HepG2 (cell line): ENCODE results near the gene KCNQ1OT1. TPM values are rescaled to one million over a fixed set of nuclear protein-coding genes. Genes with fewer than 3 reads are reported as not detected.

Experiments
- ATAC-seq: fragments of 200-7000 bp; cut with Tn5 transposase; 3 replicates; pipeline ENCODE4 v1.9.1; 2020; ENCODE audit warnings: mild to moderate bottlenecking, moderate library complexity
- BruUV-seq: library from RNA; stranded (reverse); fragments of 400-500 nt; replicated peaks from 2 replicates; lab custom pipeline; 2021; lab: Mats Ljungman, UMichigan
- CTCF ChIA-PET: fragments of 300-600 bp; formaldehyde crosslinking; extraction: SDS; loops from one replicate; lab custom pipeline; 2021; ENCODE audit warnings: low total read pairs, inconsistent platforms, low intra/inter-chr PET ratio; lab: Yijun Ruan, JAX
- POLR2A ChIA-PET: fragments of 350-600 bp; sonication (Branson Sonifier 250); formaldehyde crosslinking; loops from one replicate; lab custom pipeline; 2020; ENCODE audit warnings: antibody characterized with exemption, inconsistent platforms; lab: Yijun Ruan, JAX
- DNase-seq: peaks from one replicate; pipeline ENCODE4 v3.0.0-alpha.2; 2015; ENCODE audit warnings: low spot score
- FAIRE-seq: peaks from 3 replicates; lab custom pipeline; 2011; peaks lifted over from hg19 to GRCh38; lab: Jason Lieb, UNC
- H2AFZ ChIP-seq: one replicate; pipeline ENCODE4 v1.6.1; 2011; ENCODE audit warnings: low read length, inconsistent platforms
- H3K27ac ChIP-seq: fragments of 300-600 bp; 3 replicates; pipeline ENCODE4 v1.8.0; 2011; ENCODE audit warnings: mixed run types, mild to moderate bottlenecking, mixed read lengths, low read length, inconsistent platforms; ENCODE audit not compliant: insufficient read depth; ENCODE audit errors: extremely low read length
- H3K27me3 ChIP-seq, 2 experiments: fragments of 200-600 bp in 1 of 2; 2 replicates in 1 of 2; 3 replicates in 1 of 2; pipeline versions ENCODE4 v1.6.0 to v1.8.0; 2011; ENCODE audit warnings: low read length in 2 of 2, mild to moderate bottlenecking in 2 of 2, moderate library complexity in 2 of 2, inconsistent platforms in 1 of 2; ENCODE audit not compliant: insufficient read depth in 2 of 2, control insufficient read depth in 1 of 2
- H3K36me3 ChIP-seq, 2 experiments: fragments of 200-600 bp in 1 of 2; replicated peaks in 1 of 2; 2 replicates in 1 of 2; 3 replicates in 1 of 2; pipeline versions ENCODE4 v1.5.1 to v1.8.0; 2011; ENCODE audit warnings: low read length in 2 of 2, inconsistent platforms in 1 of 2; ENCODE audit not compliant: insufficient read depth in 2 of 2, control insufficient read depth in 1 of 2
- H3K4me1 ChIP-seq: 2 replicates; pipeline ENCODE4 v1.5.1; 2012; ENCODE audit warnings: low read length, inconsistent platforms; ENCODE audit not compliant: insufficient read depth
- H3K4me2 ChIP-seq: 2 replicates; pipeline ENCODE4 v1.6.0; 2011; ENCODE audit warnings: low read depth, low read length, inconsistent platforms
- H3K4me3 ChIP-seq, 3 experiments: fragments of 200-600 bp in 1 of 3; sonication (generic), shearing (Covaris generic) in 1 of 3; replicated peaks in 1 of 3; 2 replicates each; pipeline ENCODE4 v1.5.1; 2011 to 2016; ENCODE audit warnings: low read length in 3 of 3, inconsistent platforms in 2 of 3, low read depth in 2 of 3, mild to moderate bottlenecking in 2 of 3, control low read depth in 1 of 3, mixed read lengths in 1 of 3; ENCODE audit not compliant: insufficient read depth in 1 of 3
- H3K79me2 ChIP-seq: one replicate; pipeline ENCODE4 v1.6.1; 2011; ENCODE audit warnings: low read length, inconsistent platforms; ENCODE audit not compliant: insufficient read depth
- H3K9ac ChIP-seq: 2 replicates; pipeline ENCODE4 v1.6.0; 2011; ENCODE audit warnings: mild to moderate bottlenecking, low read depth, low read length, inconsistent platforms; ENCODE audit not compliant: insufficient read depth
- H3K9me3 ChIP-seq: 2 replicates; pipeline ENCODE4 v1.5.1; 2012; ENCODE audit warnings: mild to moderate bottlenecking, low read length
- H4K20me1 ChIP-seq: 2 replicates; pipeline ENCODE4 v1.6.0; 2011; ENCODE audit warnings: inconsistent platforms, mild to moderate bottlenecking, low read length, moderate library complexity; ENCODE audit not compliant: insufficient read depth
- CHD4 ChIP-seq: fragments of 200-600 bp; sonication (generic); IDR thresholded peaks from 2 replicates; pipeline ENCODE4 v1.7.0; 2017; ENCODE audit warnings: mild to moderate bottlenecking, low read length, borderline replicate concordance
- HHEX ChIP-seq: IDR thresholded peaks from 2 replicates; pipeline ENCODE4 v1.6.1; 2016; ENCODE audit warnings: control low read depth
- PHF8 ChIP-seq: sonication (generic); formaldehyde crosslinking; IDR thresholded peaks from 2 replicates; pipeline ENCODE4 v1.5.0; 2020; ENCODE audit warnings: missing genetic modification reagents
- RBFOX2 ChIP-seq: fragments of 200-400 bp; formaldehyde crosslinking; IDR thresholded peaks from 2 replicates; pipeline ENCODE4 v1.6.1; 2017; ENCODE audit warnings: low read depth, mild to moderate bottlenecking, low read length
- SAP130 ChIP-seq: IDR thresholded peaks from 2 replicates; pipeline ENCODE4 v1.6.1; 2016; ENCODE audit warnings: low read depth
- TBX2 ChIP-seq: sonication (generic); formaldehyde crosslinking; IDR thresholded peaks from 2 replicates; pipeline ENCODE4 v1.5.0; 2020; ENCODE audit warnings: missing genetic modification reagents, mild to moderate bottlenecking, borderline replicate concordance
- ZFYVE20 ChIP-seq: sonication (generic); formaldehyde crosslinking; IDR thresholded peaks from 2 replicates; pipeline ENCODE4 v1.8.0; 2023; ENCODE audit warnings: low read depth, mild to moderate bottlenecking, moderate library complexity, missing genetic modification reagents, borderline replicate concordance
- ZNF17 ChIP-seq: sonication (generic); formaldehyde crosslinking; IDR thresholded peaks from 2 replicates; pipeline ENCODE4 v1.5.0; 2020; ENCODE audit warnings: mild to moderate bottlenecking, missing genetic modification reagents
- ZNF343 ChIP-seq: sonication (generic); formaldehyde crosslinking; IDR thresholded peaks from 2 replicates; pipeline ENCODE4 v1.4.0; 2020; ENCODE audit warnings: mild to moderate bottlenecking, missing genetic modification reagents
- ZNF510 ChIP-seq: sonication (generic); formaldehyde crosslinking; IDR thresholded peaks from 2 replicates; pipeline ENCODE4 v1.4.0; 2020; ENCODE audit warnings: low read depth, mild to moderate bottlenecking, missing genetic modification reagents
- WGBS: methylation state at CpG from one replicate; pipeline ENCODE4 v1.1.6; 2017; ENCODE audit warnings: low lambda C conversion rate; 5-methylcytosine and 5-hydroxymethylcytosine counted together
- in situ Hi-C: cut with HindIII; loops from 2 replicates; pipeline ENCODE4 v1.10.0; 2017; ENCODE audit warnings: low pct_unique_long_range_greater_than_20kb; ENCODE audit not compliant: extremely low pct_ligation_motif_present
- intact Hi-C: fragments of 100-400 bp; cut with micrococcal nuclease; formaldehyde crosslinking; loops from one replicate; pipeline ENCODE4 v1.10.0; 2022; ENCODE audit not compliant: unreplicated experiment
- polyA plus RNA-seq, 8 experiments: library from polyadenylated mRNA; depleted of rRNA in 3 of 8; stranded (reverse) in 7 of 8; unstranded in 1 of 8; fragments of >200 nt; fragmentation: Illumina TruSeq in 4 of 8; extraction: Trizol in 4 of 8; gene quantifications; 2 replicates each; pipeline versions ENCODE4 v1.2.1 to v1.2.3, GENCODE V29; 2011 to 2016; ENCODE audit warnings: low read depth in 4 of 8, missing spikeins in 1 of 8, mixed read lengths in 1 of 8; ENCODE audit not compliant: insufficient read depth in 1 of 8
- total RNA-seq, 5 experiments: library from RNA; depleted of rRNA; stranded (reverse); fragments of >200 nt; fragmentation: Illumina TruSeq; extraction: Trizol; gene quantifications; 2 replicates each; pipeline ENCODE4 v1.2.3, GENCODE V29; 2016; ENCODE audit warnings: low read depth in 1 of 5
- TF ChIP-seq, protein P1 (sequence below), 2 experiments: sonication (generic) in 1 of 2; formaldehyde crosslinking in 1 of 2; IDR thresholded peaks; 2 replicates each; pipeline versions ENCODE4 v1.4.0 to v1.6.1; 2016 to 2020; ENCODE audit warnings: borderline replicate concordance in 1 of 2, low read depth in 1 of 2, mild to moderate bottlenecking in 1 of 2, missing genetic modification reagents in 1 of 2
- TF ChIP-seq, protein P2 (sequence below): sonication (generic); formaldehyde crosslinking; IDR thresholded peaks from 2 replicates; pipeline ENCODE4 v1.4.0; 2020; ENCODE audit warnings: missing genetic modification reagents

The KCNQ1OT1 gene
- total and polyA plus RNA-seq, 2 of the 13 experiments (the other 11 are each of a cell fraction or from before 2014, with no cell fraction given), result 1.3 to 18.9 TPM

DNA sequence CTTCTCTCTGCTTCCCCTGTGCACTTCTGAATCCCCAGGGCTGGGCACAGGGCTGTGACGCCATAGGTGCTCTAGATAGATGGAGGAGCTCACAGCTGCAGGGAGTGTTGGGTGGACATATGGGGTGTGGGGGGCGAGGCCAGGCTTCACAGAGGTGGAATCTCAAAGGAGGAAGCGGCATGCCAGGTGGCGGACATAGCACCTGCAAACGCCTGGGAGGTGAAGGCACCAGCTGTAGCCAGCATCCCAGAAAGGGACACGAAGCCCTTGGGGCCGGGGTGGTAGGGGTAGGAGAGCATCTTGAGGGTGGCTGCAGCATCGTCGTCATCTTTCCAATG lies 14.6 kb upstream of the KCNQ1OT1 start:
- no peaks in the 10 kb centered on the region for H4K20me1 ChIP-seq
- in situ Hi-C loops, result no loop called here
- no peak overlapping the region for H2AFZ ChIP-seq

DNA sequence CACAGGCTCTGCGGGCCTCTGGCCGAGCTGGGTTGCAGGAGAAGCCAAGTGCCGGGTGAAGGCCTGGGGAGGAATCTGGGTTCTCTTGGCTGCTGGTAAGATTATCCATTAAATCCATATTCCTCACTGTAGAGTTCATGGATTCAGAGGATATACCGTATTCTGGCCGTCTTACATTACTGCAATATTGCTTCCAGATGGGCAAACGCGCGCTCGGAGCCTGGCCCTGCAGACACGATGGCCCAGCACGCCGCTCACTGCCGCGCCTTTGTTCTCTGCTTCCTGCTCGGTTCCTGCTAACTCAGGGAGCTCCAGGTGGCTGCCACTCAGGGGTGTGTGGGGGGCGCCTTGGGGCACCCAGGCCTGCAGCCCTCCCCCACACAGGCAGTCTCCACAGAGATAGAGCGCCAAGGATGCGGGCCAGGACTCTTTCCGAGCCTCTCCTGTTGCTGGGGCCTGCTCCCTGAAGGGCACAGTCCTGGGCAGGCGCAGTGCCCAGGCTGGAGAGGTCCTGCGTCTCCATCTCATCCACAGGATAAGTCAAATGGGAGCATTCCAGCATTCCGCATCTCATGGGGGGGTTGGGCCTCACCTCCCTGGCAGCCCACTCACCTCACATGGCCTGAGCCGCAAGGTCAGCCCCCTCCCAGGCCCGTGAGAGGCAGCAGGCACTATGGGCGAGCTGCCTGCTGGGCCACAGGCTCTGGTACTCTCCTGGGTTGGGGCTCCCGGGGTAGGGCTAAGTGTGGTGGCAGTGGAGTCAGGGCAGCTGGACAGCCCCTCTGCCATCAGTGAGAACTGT lies 14.1 kb upstream of the KCNQ1OT1 start:
- H3K27me3 ChIP-seq, result peaks cover 19 to 78% of the 10 kb centered on the region in 2 experiments
- in situ Hi-C loops, result no loop called here
- H3K79me2 ChIP-seq, result no peaks in the 10 kb centered on the region
- no peak overlapping the region for H2AFZ ChIP-seq
- FAIRE-seq, result no peak
- no peaks in the 10 kb centered on the region for H4K20me1 ChIP-seq
- H3K4me1 ChIP-seq, result peaks cover 14% of the 10 kb centered on the region
- no peak for ATAC-seq
- POLR2A ChIA-PET, result interaction anchor here (1.0 to 1.8 kb wide), 2 partner anchors 14 to 17 kb away, joined by 3 to 6 read pairs; partner anchors contain the start of gene KCNQ1OT1
- no peaks in the 10 kb centered on the region for H3K36me3 ChIP-seq
- 61% methylated on average over 21 of the region's 26 CpGs for WGBS
- DNase-seq, result no peak
- H3K9me3 ChIP-seq, result peaks cover 11% of the 10 kb centered on the region
- no peak overlapping the region for H3K4me2 ChIP-seq
- no peak overlapping the region for H3K9ac ChIP-seq
- intact Hi-C loops, result no loop called here
- no peak overlapping the region for H3K4me3 ChIP-seq
- CTCF ChIA-PET, result no interaction called here
- H3K27ac ChIP-seq, result no peak overlapping the region
- no TSS peak for BruUV-seq
- no peak for TF ChIP-seq ZNF343 (CRISPR knock-in tag)
- TF ChIP-seq PHF8 (CRISPR knock-in tag), result no peak
- no peak for TF ChIP-seq SAP130 (CRISPR knock-in tag)
- TF ChIP-seq ZFYVE20 (CRISPR knock-in tag), result no peak
- no peak for TF ChIP-seq ZNF17 (CRISPR knock-in tag)
- no peak for TF ChIP-seq HHEX (CRISPR knock-in tag)
- TF ChIP-seq TBX2 (CRISPR knock-in tag), result no peak
- no peak for TF ChIP-seq CHD4
- no peak for TF ChIP-seq RBFOX2
- TF ChIP-seq, protein P1, sequence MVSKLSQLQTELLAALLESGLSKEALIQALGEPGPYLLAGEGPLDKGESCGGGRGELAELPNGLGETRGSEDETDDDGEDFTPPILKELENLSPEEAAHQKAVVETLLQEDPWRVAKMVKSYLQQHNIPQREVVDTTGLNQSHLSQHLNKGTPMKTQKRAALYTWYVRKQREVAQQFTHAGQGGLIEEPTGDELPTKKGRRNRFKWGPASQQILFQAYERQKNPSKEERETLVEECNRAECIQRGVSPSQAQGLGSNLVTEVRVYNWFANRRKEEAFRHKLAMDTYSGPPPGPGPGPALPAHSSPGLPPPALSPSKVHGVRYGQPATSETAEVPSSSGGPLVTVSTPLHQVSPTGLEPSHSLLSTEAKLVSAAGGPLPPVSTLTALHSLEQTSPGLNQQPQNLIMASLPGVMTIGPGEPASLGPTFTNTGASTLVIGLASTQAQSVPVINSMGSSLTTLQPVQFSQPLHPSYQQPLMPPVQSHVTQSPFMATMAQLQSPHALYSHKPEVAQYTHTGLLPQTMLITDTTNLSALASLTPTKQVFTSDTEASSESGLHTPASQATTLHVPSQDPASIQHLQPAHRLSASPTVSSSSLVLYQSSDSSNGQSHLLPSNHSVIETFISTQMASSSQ (IDR thresholded peaks at IDR 0.05; ENCODE audit: low read depth), result no peak
- TF ChIP-seq, protein P1 (CRISPR knock-in tag; IDR thresholded peaks at IDR 0.05; ENCODE audit: borderline replicate concordance), result no peak

More for the DNA sequence above, 14.6 kb upstream of the KCNQ1OT1 start:
- H3K4me2 ChIP-seq, result no peak overlapping the region
- ChIA-PET CTCF (no interaction called here), POLR2A (interaction anchor here (0.6 to 1.0 kb wide), 2 partner anchors 11 to 16 kb away, joined by 3 read pairs; no protein-coding TSS in a partner anchor)
- H3K4me3 ChIP-seq, result no peak overlapping the region
- no peak for DNase-seq
- no peak overlapping the region for H3K27ac ChIP-seq
- peaks cover 19 to 83% of the 10 kb centered on the region in 2 experiments for H3K27me3 ChIP-seq
- ATAC-seq, result no peak
- 53% methylated on average over 9 of the region's 9 CpGs for WGBS
- FAIRE-seq, result no peak
- no peak overlapping the region for H3K9ac ChIP-seq
- TF ChIP-seq ZNF510, result no peak
- TF ChIP-seq, protein P2, sequence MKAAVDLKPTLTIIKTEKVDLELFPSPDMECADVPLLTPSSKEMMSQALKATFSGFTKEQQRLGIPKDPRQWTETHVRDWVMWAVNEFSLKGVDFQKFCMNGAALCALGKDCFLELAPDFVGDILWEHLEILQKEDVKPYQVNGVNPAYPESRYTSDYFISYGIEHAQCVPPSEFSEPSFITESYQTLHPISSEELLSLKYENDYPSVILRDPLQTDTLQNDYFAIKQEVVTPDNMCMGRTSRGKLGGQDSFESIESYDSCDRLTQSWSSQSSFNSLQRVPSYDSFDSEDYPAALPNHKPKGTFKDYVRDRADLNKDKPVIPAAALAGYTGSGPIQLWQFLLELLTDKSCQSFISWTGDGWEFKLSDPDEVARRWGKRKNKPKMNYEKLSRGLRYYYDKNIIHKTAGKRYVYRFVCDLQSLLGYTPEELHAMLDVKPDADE (CRISPR knock-in tag), result no peak
- H3K36me3 ChIP-seq, result no peaks in the 10 kb centered on the region
- peaks cover 11% of the 10 kb centered on the region for H3K9me3 ChIP-seq
- peaks cover 20% of the 10 kb centered on the region for H3K4me1 ChIP-seq
- no peaks in the 10 kb centered on the region for H3K79me2 ChIP-seq
- no TSS peak for BruUV-seq
- intact Hi-C loops, result no loop called here
